Stimulated activated CD8-positive, alpha-beta memory T cell treated with anti-CD3 and anti-CD28 coated beads, Interleukin-15, amount 100 ng/mL, for 48 hours (primary cell): ENCODE results near the gene FAM187B.
"Not testable (repeated sequence)": the region's sequence is repeated elsewhere in the genome, so short reads cannot be mapped to it uniquely, and the experiment has no call there.

Experiments used
- DNase-seq, 2 donors: peaks; one replicate each; pipeline ENCODE4 v3.0.0-alpha.2; 2020; ENCODE audit warnings: low read depth in 2 of 2

FAM187B gene

GRCh38 chr19:35213663-35214632 is 14.6 kb downstream of the FAM187B start:
- DNase-seq, result peak; percentile 59 to 61

GRCh38 chr19:35212241-35212640 is 16.3 kb downstream of the FAM187B start:
- DNase-seq, result no peak

- peak; percentile 48 to 56 for DNase-seq
These were observed 16.9 kb downstream of the FAM187B start for GRCh38 chr19:35211545-35212230.

- DNase-seq, result no peak
These were observed 18.9 kb downstream of the FAM187B start for GRCh38 chr19:35209646-35210045.

- DNase-seq, result no peak
These were observed 20.4 kb downstream of the FAM187B start for GRCh38 chr19:35208121-35208520.

- no peak for DNase-seq
These were observed 21.1 kb downstream of the FAM187B start for GRCh38 chr19:35207391-35207871.

- no peak for DNase-seq
These were observed 21.7 kb downstream of the FAM187B start for GRCh38 chr19:35206855-35207254.

GRCh38 chr19:35206379-35206778 is 22.2 kb downstream of the FAM187B start:
- peak in 1 of 2 donors; percentile 17 for DNase-seq

GRCh38 chr19:35205733-35206323 is 22.7 kb downstream of the FAM187B start:
- no peak for DNase-seq

GRCh38 chr19:35204799-35205732 is 23.5 kb downstream of the FAM187B start:
- peak in 1 of 2 donors; percentile 18 for DNase-seq

GRCh38 chr19:35202722-35203688 is 25.5 kb downstream of the FAM187B start:
- no peak for DNase-seq

GRCh38 chr19:35199481-35199880 is 29.1 kb downstream of the FAM187B start:
- no peak for DNase-seq

- DNase-seq, result not testable (repeated sequence)
These were observed 31.7 kb downstream of the FAM187B start for GRCh38 chr19:35196861-35197260.

GRCh38 chr19:35195830-35196229 is 32.7 kb downstream of the FAM187B start:
- DNase-seq, result no peak

- no peak for DNase-seq
These were observed 34.2 kb downstream of the FAM187B start for GRCh38 chr19:35194012-35194984.

GRCh38 chr19:35184884-35185283 is 43.7 kb downstream of the FAM187B start:
- no peak for DNase-seq

- no peak for DNase-seq
These were observed 44.3 kb downstream of the FAM187B start for GRCh38 chr19:35184267-35184666.

GRCh38 chr19:35181387-35181786 is 47.2 kb downstream of the FAM187B start:
- DNase-seq, result no peak

GRCh38 chr19:35179830-35180229 is 48.7 kb downstream of the FAM187B start:
- no peak for DNase-seq
